GM23338 (cell line): ENCODE measurements around the gene SCNN1A.

Experiments
- JUNB ChIP-seq: IDR thresholded peaks from one replicate; pipeline ENCODE4 v1.6.1; 2016; ENCODE audit warnings: antibody characterized with exemption; ENCODE audit not compliant: unreplicated experiment
- TF ChIP-seq, protein P1 (sequence below), 2 experiments: fragments of 200-600 bp in 1 of 2; sonication (generic) in 1 of 2; conservative IDR thresholded peaks; 2 replicates each; pipeline versions ENCODE4 v1.5.1 to v1.6.1; 2016 to 2017; ENCODE audit warnings: antibody characterized with exemption in 2 of 2, low read depth in 2 of 2, mild to moderate bottlenecking in 2 of 2, moderate library complexity in 1 of 2

DNA sequence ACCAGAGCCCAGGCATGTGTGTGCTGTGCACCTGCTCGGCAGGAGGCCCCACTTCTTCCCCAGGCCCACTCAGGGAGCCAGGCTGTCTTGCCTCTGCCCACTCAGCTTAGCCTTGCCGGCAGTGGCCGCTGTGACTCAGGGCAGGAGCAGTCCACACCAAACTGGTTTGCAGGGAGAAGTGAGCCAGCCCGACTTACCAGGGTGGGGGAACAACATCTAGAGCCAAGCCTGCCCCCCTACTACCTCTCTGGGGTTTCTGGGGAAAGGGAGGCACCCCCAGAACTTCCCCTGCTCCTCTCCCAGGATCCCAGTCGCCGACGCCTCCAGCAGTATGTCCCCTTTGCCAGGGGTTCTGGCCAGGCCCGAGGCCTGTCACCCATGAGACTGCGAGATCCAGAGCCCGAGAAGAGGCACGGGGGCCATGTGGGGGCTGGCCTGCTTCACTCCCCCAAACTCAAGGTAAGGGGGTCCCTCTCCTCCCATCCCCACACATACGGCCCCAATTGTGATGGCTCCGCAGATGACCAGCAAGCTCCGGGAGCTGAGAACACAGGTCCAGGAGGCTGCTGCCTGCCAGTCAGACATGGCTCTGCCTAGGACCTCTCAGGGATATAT lies 61.9 kb downstream of the SCNN1A start:
- TF ChIP-seq, protein P1, sequence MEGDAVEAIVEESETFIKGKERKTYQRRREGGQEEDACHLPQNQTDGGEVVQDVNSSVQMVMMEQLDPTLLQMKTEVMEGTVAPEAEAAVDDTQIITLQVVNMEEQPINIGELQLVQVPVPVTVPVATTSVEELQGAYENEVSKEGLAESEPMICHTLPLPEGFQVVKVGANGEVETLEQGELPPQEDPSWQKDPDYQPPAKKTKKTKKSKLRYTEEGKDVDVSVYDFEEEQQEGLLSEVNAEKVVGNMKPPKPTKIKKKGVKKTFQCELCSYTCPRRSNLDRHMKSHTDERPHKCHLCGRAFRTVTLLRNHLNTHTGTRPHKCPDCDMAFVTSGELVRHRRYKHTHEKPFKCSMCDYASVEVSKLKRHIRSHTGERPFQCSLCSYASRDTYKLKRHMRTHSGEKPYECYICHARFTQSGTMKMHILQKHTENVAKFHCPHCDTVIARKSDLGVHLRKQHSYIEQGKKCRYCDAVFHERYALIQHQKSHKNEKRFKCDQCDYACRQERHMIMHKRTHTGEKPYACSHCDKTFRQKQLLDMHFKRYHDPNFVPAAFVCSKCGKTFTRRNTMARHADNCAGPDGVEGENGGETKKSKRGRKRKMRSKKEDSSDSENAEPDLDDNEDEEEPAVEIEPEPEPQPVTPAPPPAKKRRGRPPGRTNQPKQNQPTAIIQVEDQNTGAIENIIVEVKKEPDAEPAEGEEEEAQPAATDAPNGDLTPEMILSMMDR (conservative IDR thresholded peaks at IDR 0.05; ENCODE audit: low read depth in 2 of 2), result no peak
- TF ChIP-seq JUNB, result no peak
